GM19397 (cell line): ENCODE measurements around the gene HELQ.

ENCODE experiments used
- ATAC-seq: cut with Tn5 transposase; IDR thresholded peaks from one replicate; pipeline ENCODE4 v1.9.1; 2021; ENCODE audit warnings: mild to moderate bottlenecking, moderate library complexity; ENCODE audit not compliant: unreplicated experiment

Gene HELQ

GRCh38 chr4:83378419-83378818 lies 77.2 kb downstream of the HELQ start:
- no peak for ATAC-seq

DNA sequence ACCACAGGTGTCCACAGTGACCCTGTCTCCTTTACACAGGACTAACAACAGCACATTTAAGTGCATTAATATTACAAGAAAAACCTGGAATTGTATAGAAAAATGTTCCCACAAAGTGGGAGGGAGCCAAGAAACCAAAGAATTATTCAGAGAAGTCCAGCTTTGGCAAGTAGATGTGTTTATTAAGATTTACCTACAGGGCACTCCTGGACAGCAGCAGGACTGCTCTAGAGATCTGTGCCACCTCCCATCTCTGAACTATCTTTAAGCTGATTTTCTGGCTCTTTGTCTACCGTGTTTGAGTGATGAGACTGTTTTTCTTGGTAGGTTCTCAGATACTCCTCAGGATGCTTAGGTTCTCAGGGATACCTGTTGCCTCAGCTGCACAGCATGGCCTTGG lies 82.7 kb downstream of the HELQ start:
- ATAC-seq = no peak

- ATAC-seq = no peak
Measured at GRCh38 chr4:83371936-83372335, 83.7 kb downstream of the HELQ start.

- ATAC-seq = no peak
Measured at GRCh38 chr4:83371235-83371634, 84.4 kb downstream of the HELQ start.

GRCh38 chr4:83370640-83370906 lies 85.0 kb downstream of the HELQ start:
- no peak for ATAC-seq

GRCh38 chr4:83369831-83370639 lies 85.6 kb downstream of the HELQ start:
- no peak for ATAC-seq

- ATAC-seq = no peak
Measured at GRCh38 chr4:83364312-83364711, 91.3 kb downstream of the HELQ start.

- ATAC-seq = no peak
Measured at GRCh38 chr4:83362492-83363329, 92.9 kb downstream of the HELQ start.

DNA sequence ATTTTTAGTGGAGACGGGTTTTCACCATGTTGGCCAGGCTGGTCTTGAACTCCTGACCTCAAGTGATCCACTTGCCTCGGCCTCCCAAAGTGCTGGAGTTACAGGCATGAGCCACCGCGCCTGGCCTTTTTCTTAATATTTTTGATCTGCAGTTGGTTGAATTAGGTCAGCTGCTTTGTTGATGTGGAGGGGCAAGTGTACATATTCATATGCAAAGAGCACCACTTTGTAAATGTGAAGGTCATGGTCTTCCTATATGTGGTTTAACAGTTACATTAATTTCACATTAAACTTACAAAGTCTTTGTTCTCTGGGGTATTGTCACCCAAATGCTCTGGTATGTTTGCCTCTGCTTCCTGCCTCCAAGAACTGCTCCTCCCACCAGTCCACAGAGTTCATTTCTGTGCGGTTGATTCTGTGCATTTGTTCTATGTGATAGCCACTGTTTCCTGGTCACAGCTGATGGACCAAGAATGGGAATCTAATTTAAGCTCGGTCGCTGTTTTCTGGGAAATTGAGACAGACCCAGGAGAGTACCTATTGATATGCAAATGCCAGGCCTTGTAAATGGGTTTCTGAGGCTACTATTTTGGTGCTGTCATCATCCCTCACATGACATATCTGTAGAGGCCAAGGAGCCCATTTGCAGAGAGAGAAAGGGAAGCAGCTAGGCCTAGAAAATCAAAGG lies 94.1 kb downstream of the HELQ start:
- no peak for ATAC-seq

DNA sequence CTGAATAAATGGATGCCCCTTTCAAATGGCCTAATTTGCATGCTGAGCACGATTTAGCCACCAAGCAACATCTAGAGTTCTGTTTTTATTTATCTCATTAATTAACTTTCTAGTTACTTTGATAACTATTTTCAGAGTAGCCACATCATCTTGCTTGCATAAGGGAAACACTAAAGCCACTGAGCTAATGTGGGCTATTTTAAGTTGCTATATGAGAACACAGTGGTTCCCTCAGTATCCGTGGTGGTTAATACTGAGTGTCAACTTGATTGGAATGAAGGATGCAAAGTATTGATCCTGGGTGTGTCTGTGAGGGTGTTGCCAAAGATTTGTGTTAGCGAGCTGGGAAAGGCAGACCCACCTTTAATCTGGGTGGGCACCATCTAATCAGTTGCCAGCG lies 95.6 kb downstream of the HELQ start:
- no peak for ATAC-seq

DNA sequence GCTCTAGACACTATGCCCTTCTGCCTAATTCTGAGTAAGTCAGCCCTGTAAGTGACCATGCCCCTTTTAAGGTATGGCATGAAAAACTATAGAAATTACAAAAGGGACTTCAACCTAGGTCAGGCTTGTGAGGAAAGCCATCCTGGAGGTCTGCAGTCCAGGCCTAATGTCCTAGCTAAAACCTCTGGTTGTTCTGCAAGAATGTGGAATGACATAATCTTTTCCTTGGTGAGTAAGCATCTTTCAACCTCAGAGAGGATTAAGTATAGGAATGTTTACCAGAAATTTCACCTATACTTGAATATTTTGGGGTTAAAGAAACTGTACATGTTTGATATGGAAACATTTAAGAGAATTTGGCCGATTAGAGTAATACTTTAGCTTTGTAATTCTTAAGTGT lies 97.2 kb downstream of the HELQ start:
- ATAC-seq = no peak
